Measurements from ENCODE around the gene IDS.
"Not testable (repeated sequence)": the region's sequence is repeated elsewhere in the genome, so short reads cannot be mapped to it uniquely, and the experiment has no call there.

IDS gene

GRCh38 chrX:149504915-149505651, at the start of gene IDS:
Gene IDS, minus strand, starts transcription at chrX:149505306. Its CDS starts 169 bp downstream, at chrX:149505137.
- DNase-seq (ENCODE audit: low read depth in 2 of 2, low spot score in 1 of 2): peak; percentile 57 to 73

- DNase-seq (ENCODE audit: low read depth in 2 of 2, low spot score in 1 of 2): not testable (repeated sequence)
Measured at GRCh38 chrX:149551939-149552248, 46.8 kb upstream of the IDS start.

- not testable (repeated sequence) for DNase-seq (ENCODE audit: low read depth in 2 of 2, low spot score in 1 of 2)
Measured at GRCh38 chrX:149551245-149551938, 46.3 kb upstream of the IDS start.

- DNase-seq (ENCODE audit: low read depth in 2 of 2, low spot score in 1 of 2): not testable (repeated sequence)
Measured at GRCh38 chrX:149550454-149550853, 45.3 kb upstream of the IDS start.

GRCh38 chrX:149549701-149550100, 44.6 kb upstream of the IDS start, which contains the start of gene HSFX3:
Gene HSFX3, minus strand, starts transcription at chrX:149549924. Its CDS starts 72 bp downstream, at chrX:149549852.
- not testable (repeated sequence) for DNase-seq (ENCODE audit: low read depth in 2 of 2, low spot score in 1 of 2)

- not testable (repeated sequence) for DNase-seq (ENCODE audit: low read depth in 2 of 2, low spot score in 1 of 2)
Measured at GRCh38 chrX:149547782-149548181, 42.7 kb upstream of the IDS start.

- DNase-seq (ENCODE audit: low read depth in 2 of 2, low spot score in 1 of 2): not testable (repeated sequence)
Measured at GRCh38 chrX:149546962-149547361, 41.9 kb upstream of the IDS start.

GRCh38 chrX:149545545-149546543, 40.7 kb upstream of the IDS start:
- DNase-seq (ENCODE audit: low read depth in 2 of 2, low spot score in 1 of 2): not testable (repeated sequence)

- DNase-seq (ENCODE audit: low read depth in 2 of 2, low spot score in 1 of 2): no peak
Measured at GRCh38 chrX:149541521-149542047, 36.5 kb upstream of the IDS start.

- peak; percentile 72 to 84 for DNase-seq (ENCODE audit: low read depth in 2 of 2, low spot score in 1 of 2)
Measured at GRCh38 chrX:149540621-149541520, 35.8 kb upstream of the IDS start, which contains the start of gene EOLA1. Gene EOLA1, plus strand, starts transcription at chrX:149541012. Its CDS starts 4,619 bp downstream, at chrX:149545631.

- DNase-seq (ENCODE audit: low read depth in 2 of 2, low spot score in 1 of 2): peak; percentile 75 to 84
Measured at GRCh38 chrX:149540131-149540620, 35.1 kb upstream of the IDS start.

- DNase-seq (ENCODE audit: low read depth in 2 of 2, low spot score in 1 of 2): peak; percentile 59 to 81
Measured at GRCh38 chrX:149539283-149540130, 34.4 kb upstream of the IDS start.

- DNase-seq (ENCODE audit: low read depth in 2 of 2, low spot score in 1 of 2): not testable (repeated sequence)
Measured at GRCh38 chrX:149537474-149537873, 32.4 kb upstream of the IDS start.

GRCh38 chrX:149534926-149535602, 30.0 kb upstream of the IDS start:
- DNase-seq (ENCODE audit: low read depth in 2 of 2, low spot score in 1 of 2): not testable (repeated sequence)

GRCh38 chrX:149533999-149534398, 28.9 kb upstream of the IDS start:
- DNase-seq (ENCODE audit: low read depth in 2 of 2, low spot score in 1 of 2): not testable (repeated sequence)

GRCh38 chrX:149532868-149533267, 27.8 kb upstream of the IDS start:
- not testable (repeated sequence) for DNase-seq (ENCODE audit: low read depth in 2 of 2, low spot score in 1 of 2)

GRCh38 chrX:149531599-149531998, 26.5 kb upstream of the IDS start:
- no peak for DNase-seq (ENCODE audit: low read depth in 2 of 2, low spot score in 1 of 2)

- no peak for DNase-seq (ENCODE audit: low read depth in 2 of 2, low spot score in 1 of 2)
Measured at GRCh38 chrX:149528381-149528780, 23.3 kb upstream of the IDS start.
